ENCODE results near the gene NHS.

DNA sequence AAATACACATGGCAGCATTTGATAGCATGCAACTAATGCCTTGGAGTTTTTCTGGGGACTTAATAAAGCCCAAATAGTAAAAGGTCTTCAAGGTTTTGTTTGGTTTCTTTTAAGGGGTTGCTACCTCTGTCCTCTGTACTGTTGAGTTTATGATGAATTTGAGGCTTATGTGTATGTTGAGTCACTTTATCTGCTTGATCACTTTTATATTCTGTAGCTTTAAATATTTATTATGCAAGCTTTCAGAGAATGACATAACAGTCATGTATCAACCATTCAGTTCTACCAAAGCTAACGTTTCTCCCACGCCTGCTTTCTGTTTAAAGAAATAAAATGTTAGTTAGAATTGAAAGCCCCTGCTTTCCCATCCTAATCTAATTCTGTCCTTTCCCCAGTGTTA is 122.2 kb downstream of the NHS start:
- TF ChIP-seq POLR2A (IDR thresholded peaks at IDR 0.05) (no peak), POLR2AphosphoS5 (IDR thresholded peaks at IDR 0.05) (no peak), EP300 (IDR thresholded peaks at IDR 0.05) (no peak)
- TF ChIP-seq, protein P1, sequence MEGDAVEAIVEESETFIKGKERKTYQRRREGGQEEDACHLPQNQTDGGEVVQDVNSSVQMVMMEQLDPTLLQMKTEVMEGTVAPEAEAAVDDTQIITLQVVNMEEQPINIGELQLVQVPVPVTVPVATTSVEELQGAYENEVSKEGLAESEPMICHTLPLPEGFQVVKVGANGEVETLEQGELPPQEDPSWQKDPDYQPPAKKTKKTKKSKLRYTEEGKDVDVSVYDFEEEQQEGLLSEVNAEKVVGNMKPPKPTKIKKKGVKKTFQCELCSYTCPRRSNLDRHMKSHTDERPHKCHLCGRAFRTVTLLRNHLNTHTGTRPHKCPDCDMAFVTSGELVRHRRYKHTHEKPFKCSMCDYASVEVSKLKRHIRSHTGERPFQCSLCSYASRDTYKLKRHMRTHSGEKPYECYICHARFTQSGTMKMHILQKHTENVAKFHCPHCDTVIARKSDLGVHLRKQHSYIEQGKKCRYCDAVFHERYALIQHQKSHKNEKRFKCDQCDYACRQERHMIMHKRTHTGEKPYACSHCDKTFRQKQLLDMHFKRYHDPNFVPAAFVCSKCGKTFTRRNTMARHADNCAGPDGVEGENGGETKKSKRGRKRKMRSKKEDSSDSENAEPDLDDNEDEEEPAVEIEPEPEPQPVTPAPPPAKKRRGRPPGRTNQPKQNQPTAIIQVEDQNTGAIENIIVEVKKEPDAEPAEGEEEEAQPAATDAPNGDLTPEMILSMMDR (IDR thresholded peaks at IDR 0.05), result no peak
